Measurements from ENCODE around the gene CXCR6. TPM values are rescaled to one million over a fixed set of nuclear protein-coding genes. Genes with fewer than 3 reads are reported as not detected.

Gene CXCR6
- polyA plus RNA-seq, 1 donor from 2014 or later = 0.69 TPM

GRCh38 chr3:45979378-45979777 lies 36.1 kb downstream of the CXCR6 start:
- Mint-ChIP-seq H3K27me3 (no peaks in the 10 kb centered on the region), H3K4me3 (peak overlapping the region in 1 of 4 donors; percentile 33), H3K4me1 (peaks cover 0 to 11% (median 3%) of the 10 kb centered on the region in 3 donors), H3K27ac (no peak overlapping the region), H3K9me3 (no peaks in the 10 kb centered on the region), H3K36me3 (peaks cover 4% of the 10 kb centered on the region)

DNA sequence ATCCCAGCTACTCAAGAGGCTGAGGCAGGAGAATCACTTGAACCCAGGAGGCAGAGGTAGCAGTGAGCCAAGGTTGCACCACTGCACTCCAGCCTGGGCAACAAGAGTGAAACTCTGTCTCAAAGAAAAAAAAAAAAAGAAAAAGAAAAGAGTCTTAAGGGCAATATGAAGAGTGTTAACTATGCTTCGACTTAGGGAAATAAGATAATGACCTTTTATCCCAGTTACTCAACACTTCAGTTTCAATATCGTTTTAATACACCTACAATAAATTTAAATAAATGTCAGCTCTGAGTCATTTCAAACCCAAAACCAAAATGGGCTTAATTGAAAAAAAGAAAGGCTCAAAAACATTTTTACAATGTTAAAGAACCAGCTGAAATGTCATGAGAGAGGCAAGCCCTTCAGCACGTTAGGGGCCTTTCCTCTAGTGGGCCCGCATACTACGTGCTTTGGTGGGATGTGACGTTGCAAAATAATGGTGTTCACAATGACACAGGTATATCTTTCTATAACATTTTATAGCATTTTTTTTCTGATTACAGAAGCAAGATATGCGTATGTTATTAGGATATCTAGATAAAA lies 37.1 kb downstream of the CXCR6 start:
- H3K36me3 Mint-ChIP-seq = peaks cover 4% of the 10 kb centered on the region
- no peak overlapping the region for H3K4me3 Mint-ChIP-seq
- H3K4me1 Mint-ChIP-seq = peaks cover 0 to 11% (median 3%) of the 10 kb centered on the region in 3 donors
- no peaks in the 10 kb centered on the region for H3K27me3 Mint-ChIP-seq
- H3K9me3 Mint-ChIP-seq = no peaks in the 10 kb centered on the region
- H3K27ac Mint-ChIP-seq = no peak overlapping the region

DNA sequence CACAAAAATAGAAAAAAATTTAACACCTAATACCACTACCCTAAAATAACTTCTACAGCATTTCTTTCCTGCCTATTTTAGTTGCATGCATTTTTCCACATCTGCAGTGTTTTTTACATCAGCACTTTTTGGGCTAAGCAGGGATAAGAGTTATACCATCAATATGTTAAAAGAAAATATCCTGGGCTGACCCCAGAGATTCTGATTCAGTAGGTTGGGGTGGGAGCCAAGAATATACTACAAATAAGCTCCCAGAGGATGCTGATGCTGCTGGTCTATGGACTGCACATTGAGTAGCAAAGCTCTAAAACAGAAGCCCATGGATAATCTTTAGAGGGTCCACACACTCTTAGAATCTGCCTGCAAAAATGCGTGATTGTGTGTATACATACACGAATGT lies 37.6 kb downstream of the CXCR6 start:
- Mint-ChIP-seq H3K27me3 (no peaks in the 10 kb centered on the region), H3K27ac (no peak overlapping the region), H3K4me3 (no peak overlapping the region), H3K36me3 (peaks cover 2% of the 10 kb centered on the region), H3K9me3 (no peaks in the 10 kb centered on the region), H3K4me1 (peaks cover 0 to 11% (median 3%) of the 10 kb centered on the region in 3 donors)

DNA sequence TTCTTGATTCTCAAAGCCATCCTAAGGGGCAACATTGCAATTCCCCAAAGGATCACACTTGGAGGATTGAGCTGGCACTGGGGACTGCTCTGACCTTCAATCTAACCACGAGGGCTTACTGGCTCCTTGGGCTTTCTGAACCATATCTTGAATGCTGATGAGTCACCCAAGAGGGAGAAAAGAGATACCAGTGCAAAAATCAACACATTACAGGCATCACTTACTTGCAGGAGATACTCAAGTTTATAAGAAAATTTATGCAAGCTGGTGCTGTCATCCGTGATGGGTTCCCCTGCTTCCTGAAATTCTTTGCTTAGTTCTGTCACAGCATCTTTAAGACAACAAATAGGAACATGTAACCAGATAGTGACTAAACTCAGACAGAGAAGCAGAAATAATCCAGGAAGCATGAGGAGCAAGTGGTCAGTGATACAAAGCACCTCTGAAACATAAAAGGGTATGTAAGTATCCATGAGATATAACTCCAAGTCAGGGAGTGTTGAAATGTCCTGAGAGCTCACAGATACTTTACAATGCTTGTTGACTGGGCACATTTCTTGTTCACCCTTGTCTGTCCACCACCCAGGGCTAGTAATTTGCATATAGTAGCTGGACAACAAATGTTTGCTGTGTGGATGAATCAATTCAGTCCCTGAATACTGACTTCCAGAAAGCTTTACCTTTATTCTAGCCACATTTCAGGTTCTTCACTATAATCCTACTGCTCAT lies 38.2 kb downstream of the CXCR6 start:
- H3K4me1 Mint-ChIP-seq = peaks cover 0 to 11% (median 3%) of the 10 kb centered on the region in 3 donors
- H3K27me3 Mint-ChIP-seq = no peaks in the 10 kb centered on the region
- H3K36me3 Mint-ChIP-seq = peaks cover 1% of the 10 kb centered on the region
- no peak overlapping the region for H3K27ac Mint-ChIP-seq
- H3K4me3 Mint-ChIP-seq = no peak overlapping the region
- no peaks in the 10 kb centered on the region for H3K9me3 Mint-ChIP-seq

GRCh38 chr3:45983770-45984169 lies 40.5 kb downstream of the CXCR6 start:
- peaks cover 5% of the 10 kb centered on the region for H3K36me3 Mint-ChIP-seq
- H3K9me3 Mint-ChIP-seq = no peaks in the 10 kb centered on the region
- peak overlapping the region in 2 of 3 donors; percentile 23 to 64 for H3K27ac Mint-ChIP-seq
- peaks cover 2 to 16% (median 6%) of the 10 kb centered on the region in 3 donors for H3K4me1 Mint-ChIP-seq
- no peak overlapping the region for H3K4me3 Mint-ChIP-seq
- no peaks in the 10 kb centered on the region for H3K27me3 Mint-ChIP-seq

DNA sequence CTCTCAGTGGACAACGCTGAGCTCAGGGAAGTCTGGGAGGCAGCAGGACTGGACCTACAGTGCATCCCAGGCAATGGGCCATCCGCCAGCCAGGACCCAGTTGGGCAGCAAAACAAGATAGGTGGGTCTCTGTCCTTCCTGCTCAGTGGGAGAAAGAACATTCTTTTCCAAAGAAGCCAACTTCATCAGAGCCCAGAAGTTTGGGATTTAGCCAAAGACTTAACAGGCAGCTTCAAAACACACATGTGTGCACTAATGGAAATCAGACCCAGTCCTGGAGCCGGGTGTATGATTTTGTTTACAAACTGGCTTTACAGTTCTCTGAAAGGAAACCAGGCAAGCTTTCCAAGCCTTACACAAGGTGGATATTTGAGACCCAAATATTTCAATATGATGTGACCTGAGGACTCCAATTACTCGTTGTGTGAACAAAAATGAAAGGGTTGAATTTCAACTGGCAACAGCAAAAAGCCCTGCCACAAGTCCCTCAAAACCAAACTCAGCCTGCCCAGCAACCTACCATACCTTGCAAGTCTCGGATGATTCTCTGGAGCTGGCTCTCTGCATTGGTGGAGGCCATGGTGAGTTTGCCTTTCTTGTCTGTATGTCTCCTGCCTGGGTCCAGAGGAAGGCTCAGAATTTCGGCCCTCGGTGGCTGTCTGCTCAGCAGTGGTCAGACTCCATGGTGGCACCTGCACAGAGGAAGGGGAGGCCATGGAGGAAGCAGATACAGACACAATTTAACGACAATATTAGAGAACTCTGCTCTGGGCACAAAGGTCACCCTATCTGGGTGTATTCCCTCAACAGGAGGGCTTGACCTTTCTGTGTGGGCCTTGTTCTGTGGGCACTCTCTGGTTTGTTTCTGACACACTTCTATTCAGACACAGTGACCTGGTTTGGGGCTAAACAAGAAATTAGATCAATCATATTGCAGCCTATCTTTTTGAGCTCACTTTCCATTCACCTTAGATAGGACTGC lies 41.4 kb downstream of the CXCR6 start:
- peaks cover 5% of the 10 kb centered on the region for H3K36me3 Mint-ChIP-seq
- H3K9me3 Mint-ChIP-seq = no peaks in the 10 kb centered on the region
- H3K4me3 Mint-ChIP-seq = no peak overlapping the region
- no peaks in the 10 kb centered on the region for H3K27me3 Mint-ChIP-seq
- H3K27ac Mint-ChIP-seq = peak overlapping the region in 1 of 3 donors; percentile 64
- H3K4me1 Mint-ChIP-seq = peaks cover 3 to 16% (median 6%) of the 10 kb centered on the region in 3 donors

- no peaks in the 10 kb centered on the region for H3K27me3 Mint-ChIP-seq
- H3K9me3 Mint-ChIP-seq = no peaks in the 10 kb centered on the region
- peaks cover 5% of the 10 kb centered on the region for H3K36me3 Mint-ChIP-seq
- H3K4me1 Mint-ChIP-seq = peaks cover 3 to 21% (median 14%) of the 10 kb centered on the region in 3 donors
- H3K4me3 Mint-ChIP-seq = no peak overlapping the region
- peak overlapping the region in 1 of 3 donors; percentile 26 for H3K27ac Mint-ChIP-seq
These were observed 42.5 kb downstream of the CXCR6 start for GRCh38 chr3:45985532-45986302.

DNA sequence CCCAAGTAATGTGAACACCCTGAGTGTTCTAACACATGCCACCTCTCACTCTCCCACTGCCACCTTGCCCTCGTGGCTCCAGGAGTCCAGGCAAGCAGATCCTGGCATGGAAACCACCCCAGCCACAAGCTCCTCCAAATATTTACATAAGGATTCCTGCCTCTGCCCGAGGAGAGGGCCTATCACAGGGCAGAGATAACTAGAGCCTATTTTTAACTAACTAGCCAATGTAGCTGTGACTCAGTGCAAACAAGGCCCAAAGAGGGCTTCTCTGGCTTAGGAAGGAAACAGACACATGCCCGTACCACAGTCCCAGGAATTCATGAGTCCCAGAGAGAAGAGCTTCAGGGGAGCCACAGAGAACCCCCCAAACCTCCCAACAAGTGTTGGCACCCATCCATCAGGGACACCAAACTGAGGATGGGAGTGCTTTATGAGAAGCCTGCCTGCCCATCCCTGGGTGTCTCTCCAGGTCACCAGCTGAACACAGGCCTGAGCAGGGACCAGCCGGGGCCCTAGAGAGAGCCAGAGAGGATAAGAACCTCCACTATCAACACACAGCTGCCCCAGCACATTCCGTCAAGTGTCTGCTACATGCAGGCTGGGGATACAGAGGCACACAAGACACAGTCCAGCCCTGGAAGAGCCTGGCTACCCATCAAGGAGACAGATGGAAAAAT lies 43.2 kb downstream of the CXCR6 start:
- Mint-ChIP-seq H3K4me1 (peaks cover 3 to 23% (median 15%) of the 10 kb centered on the region in 3 donors), H3K27me3 (no peaks in the 10 kb centered on the region), H3K9me3 (no peaks in the 10 kb centered on the region), H3K27ac (peak overlapping the region in 2 of 3 donors; percentile 26 to 60), H3K36me3 (peaks cover 5% of the 10 kb centered on the region), H3K4me3 (no peak overlapping the region)

DNA sequence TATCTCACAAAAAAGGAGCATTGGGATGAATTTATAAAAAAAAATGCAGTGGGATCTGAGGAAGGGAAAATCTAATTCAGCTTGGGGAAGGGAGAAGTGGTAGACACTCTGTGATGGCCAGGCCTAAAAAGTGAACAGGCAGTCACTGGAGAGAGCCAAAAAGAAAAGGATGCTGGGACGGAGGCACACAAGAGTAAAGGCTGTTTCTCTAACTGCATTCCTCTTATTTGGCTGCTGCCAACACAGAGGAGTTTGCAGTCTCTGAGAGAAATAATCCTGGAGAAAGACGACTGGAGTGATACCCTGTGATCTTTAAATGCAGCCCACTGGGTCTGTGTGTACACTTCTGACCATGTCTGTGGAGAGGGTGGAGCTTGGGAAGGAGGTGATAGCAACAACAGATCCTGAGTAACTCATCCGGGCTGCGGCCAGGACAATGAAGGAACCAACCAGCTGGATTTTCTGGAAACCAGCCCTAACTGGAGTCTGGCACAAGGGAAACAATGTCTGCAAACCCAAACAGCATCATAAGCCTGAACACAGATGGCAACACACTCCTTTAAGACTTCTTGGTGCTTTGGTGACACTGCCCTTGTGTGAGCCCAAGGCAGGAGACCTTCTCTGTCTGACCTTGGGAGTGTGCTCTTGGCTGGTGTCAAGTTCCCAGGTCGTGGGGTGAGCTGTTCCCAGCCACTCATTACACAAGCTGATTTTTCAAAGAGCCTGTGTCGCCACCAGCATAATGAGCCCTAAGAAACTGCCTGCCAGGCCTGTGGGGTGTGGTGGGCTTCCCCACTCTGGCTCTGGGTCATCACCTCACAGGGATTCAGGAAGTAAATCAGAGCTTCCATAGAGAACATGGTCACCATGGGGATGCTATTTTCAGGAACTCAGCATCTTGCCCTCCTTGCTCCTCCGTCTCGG lies 44.4 kb downstream of the CXCR6 start:
- Mint-ChIP-seq H3K36me3 (peaks cover 5% of the 10 kb centered on the region), H3K27ac (peak overlapping the region in 1 of 3 donors; percentile 20), H3K9me3 (no peaks in the 10 kb centered on the region), H3K4me3 (no peak overlapping the region), H3K27me3 (no peaks in the 10 kb centered on the region), H3K4me1 (peaks cover 11 to 31% (median 27%) of the 10 kb centered on the region in 3 donors)

- Mint-ChIP-seq H3K4me1 (peaks cover 19 to 38% (median 34%) of the 10 kb centered on the region in 3 donors), H3K36me3 (peaks cover 5% of the 10 kb centered on the region), H3K27me3 (no peaks in the 10 kb centered on the region), H3K9me3 (no peaks in the 10 kb centered on the region), H3K27ac (no peak overlapping the region), H3K4me3 (no peak overlapping the region)
These were observed 45.1 kb downstream of the CXCR6 start for GRCh38 chr3:45988362-45988761.

DNA sequence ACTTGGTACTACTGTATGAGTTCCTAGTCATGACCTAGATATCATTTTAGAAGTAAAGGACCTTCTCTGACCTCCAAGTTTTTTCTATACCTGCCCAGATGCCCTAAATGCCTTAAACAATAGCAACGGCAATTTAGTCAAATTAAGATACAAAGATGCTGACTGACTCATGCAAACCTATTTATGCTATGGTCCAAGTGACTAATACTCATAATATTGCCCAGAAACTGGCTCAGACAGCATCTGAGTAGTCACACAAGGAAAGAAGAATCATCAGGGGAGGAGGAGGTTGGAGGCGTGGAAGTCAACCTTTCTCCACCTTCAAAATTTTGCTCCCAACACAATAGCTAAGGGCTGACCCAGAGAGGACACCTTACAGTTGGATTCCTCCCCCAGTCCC lies 45.5 kb downstream of the CXCR6 start:
- Mint-ChIP-seq H3K9me3 (no peaks in the 10 kb centered on the region), H3K4me1 (peaks cover 22 to 43% (median 38%) of the 10 kb centered on the region in 3 donors), H3K27me3 (no peaks in the 10 kb centered on the region), H3K27ac (peak overlapping the region in 1 of 3 donors; percentile 31), H3K4me3 (no peak overlapping the region), H3K36me3 (peaks cover 5% of the 10 kb centered on the region)

DNA sequence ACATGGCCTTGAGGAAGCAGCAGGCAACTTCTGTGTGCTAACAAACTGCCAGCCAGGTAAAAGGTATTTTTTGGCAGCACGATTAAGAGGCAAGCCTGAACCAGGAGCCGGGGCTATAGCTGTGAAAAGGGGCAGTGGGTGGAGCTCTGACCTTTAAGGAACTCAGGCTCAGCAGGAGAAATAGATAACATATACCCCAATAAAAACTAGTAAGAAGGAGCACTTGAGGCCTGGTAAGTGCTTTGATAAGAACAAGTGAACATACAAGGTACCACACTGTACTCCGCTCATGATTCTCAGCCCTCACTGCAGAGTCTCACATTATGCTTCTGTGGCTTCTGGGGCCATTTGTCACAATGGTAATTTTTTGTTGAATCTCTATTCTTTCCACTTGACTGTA lies 46.9 kb downstream of the CXCR6 start:
- no peaks in the 10 kb centered on the region for H3K9me3 Mint-ChIP-seq
- no peak overlapping the region for H3K27ac Mint-ChIP-seq
- H3K36me3 Mint-ChIP-seq = peaks cover 5% of the 10 kb centered on the region
- no peaks in the 10 kb centered on the region for H3K27me3 Mint-ChIP-seq
- peak overlapping the region in 1 of 4 donors; percentile 1 for H3K4me3 Mint-ChIP-seq
- peaks cover 26 to 47% (median 38%) of the 10 kb centered on the region in 3 donors for H3K4me1 Mint-ChIP-seq

- peak overlapping the region in 1 of 4 donors; percentile 97 for H3K4me3 Mint-ChIP-seq
- H3K36me3 Mint-ChIP-seq = peaks cover 5% of the 10 kb centered on the region
- H3K27ac Mint-ChIP-seq = peak overlapping the region in 1 of 3 donors; percentile 50
- no peaks in the 10 kb centered on the region for H3K27me3 Mint-ChIP-seq
- H3K9me3 Mint-ChIP-seq = no peaks in the 10 kb centered on the region
- peaks cover 28 to 50% (median 45%) of the 10 kb centered on the region in 3 donors for H3K4me1 Mint-ChIP-seq
These were observed 48.1 kb downstream of the CXCR6 start for GRCh38 chr3:45991341-45991740.

Measured in IgD-negative memory B cell (primary cell).